Sigmoid colon (tissue), 3 donors: ENCODE data around the gene NME4.

Experiments
- POLR2A ChIP-seq, 2 donors: fragments of 450-650 bp; IDR thresholded peaks; one replicate each; pipeline ENCODE4 v1.6.1; 2016; ENCODE audit warnings: antibody characterized with exemption in 2 of 2, mild to moderate bottlenecking in 2 of 2, moderate library complexity in 2 of 2
- TF ChIP-seq, protein P1 (sequence below), 4 experiments: fragments of 450-650 bp in 3 of 4; fragments of 200-600 bp in 1 of 4; IDR thresholded peaks; one replicate each; pipeline ENCODE4 v1.5.1; 2016 to 2019; ENCODE audit warnings: antibody characterized with exemption in 4 of 4, mild to moderate bottlenecking in 3 of 4, moderate library complexity in 2 of 4

DNA sequence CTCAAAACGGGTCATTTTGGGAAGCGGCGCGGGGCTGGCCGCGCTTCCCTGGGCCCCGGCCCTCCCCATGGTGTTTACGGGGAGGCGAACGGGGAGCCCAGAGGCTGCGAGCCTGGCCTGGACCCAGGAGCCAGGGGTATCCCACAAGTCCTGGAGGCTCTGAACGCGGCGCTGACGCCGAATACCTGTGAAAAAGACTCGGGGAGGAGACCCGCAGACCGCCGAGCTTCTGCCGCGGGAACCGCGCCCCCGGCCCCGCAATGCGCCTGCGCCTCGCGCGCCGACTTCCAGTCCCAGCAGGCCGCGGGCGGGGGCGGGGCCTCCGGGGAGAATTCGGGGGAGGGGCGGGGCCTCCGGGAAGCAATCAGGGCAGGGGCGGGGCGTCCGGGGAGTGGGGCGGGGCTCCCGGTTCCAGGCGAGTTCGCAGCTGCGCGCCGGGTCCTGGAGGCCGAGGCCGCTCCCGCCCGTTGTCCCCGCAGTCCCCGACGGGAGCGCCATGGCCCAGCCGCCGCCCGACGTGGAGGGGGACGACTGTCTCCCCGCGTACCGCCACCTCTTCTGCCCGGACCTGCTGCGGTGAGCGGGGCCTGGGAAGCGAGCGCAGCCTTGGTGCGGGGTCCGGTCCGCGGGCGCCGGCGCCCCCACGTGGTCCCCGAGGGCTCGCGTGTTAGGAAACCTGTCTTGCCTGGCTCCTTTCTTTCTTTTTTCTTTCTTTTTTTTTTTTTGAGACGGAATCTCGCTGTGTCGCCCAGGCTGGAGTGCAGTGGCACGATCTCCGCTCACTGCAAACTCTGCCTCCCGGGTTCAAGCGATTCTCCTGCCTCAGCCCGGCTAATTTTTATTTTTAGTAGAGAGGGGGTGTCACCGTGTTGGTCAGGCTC is 4.7 kb downstream of the NME4 start, which contains the start of gene DECR2:
- TF ChIP-seq POLR2A (IDR thresholded peaks at IDR 0.05), result peak in 1 of 2 donors; percentile 76
- TF ChIP-seq, protein P1, sequence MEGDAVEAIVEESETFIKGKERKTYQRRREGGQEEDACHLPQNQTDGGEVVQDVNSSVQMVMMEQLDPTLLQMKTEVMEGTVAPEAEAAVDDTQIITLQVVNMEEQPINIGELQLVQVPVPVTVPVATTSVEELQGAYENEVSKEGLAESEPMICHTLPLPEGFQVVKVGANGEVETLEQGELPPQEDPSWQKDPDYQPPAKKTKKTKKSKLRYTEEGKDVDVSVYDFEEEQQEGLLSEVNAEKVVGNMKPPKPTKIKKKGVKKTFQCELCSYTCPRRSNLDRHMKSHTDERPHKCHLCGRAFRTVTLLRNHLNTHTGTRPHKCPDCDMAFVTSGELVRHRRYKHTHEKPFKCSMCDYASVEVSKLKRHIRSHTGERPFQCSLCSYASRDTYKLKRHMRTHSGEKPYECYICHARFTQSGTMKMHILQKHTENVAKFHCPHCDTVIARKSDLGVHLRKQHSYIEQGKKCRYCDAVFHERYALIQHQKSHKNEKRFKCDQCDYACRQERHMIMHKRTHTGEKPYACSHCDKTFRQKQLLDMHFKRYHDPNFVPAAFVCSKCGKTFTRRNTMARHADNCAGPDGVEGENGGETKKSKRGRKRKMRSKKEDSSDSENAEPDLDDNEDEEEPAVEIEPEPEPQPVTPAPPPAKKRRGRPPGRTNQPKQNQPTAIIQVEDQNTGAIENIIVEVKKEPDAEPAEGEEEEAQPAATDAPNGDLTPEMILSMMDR (IDR thresholded peaks at IDR 0.05), result peak; percentile 10 to 56 (median 35)
